Sigmoid colon (tissue), 7 donors: Measurements from ENCODE around the gene SPATA31D1. TPM values are rescaled to one million over a fixed set of nuclear protein-coding genes. Genes with fewer than 3 reads are reported as not detected.

Source experiments
- DNase-seq: peaks from one replicate; pipeline ENCODE4 v3.0.0-alpha.2; 2019
- H3K27ac ChIP-seq, 4 donors: fragments of 200-600 bp; sonication (generic); one replicate each; pipeline ENCODE4 v1.5.1; 2016 to 2019; ENCODE audit warnings: mild to moderate bottlenecking in 1 of 4
- H3K27me3 ChIP-seq, 3 donors: fragments of 200-600 bp; sonication (generic); one replicate each; pipeline ENCODE4 v1.5.1; 2019; ENCODE audit warnings: mild to moderate bottlenecking in 1 of 3
- H3K36me3 ChIP-seq, 4 donors: fragments of 200-600 bp; sonication (generic); one replicate each; pipeline ENCODE4 v1.5.1; 2016 to 2019
- H3K4me1 ChIP-seq, 4 donors: fragments of 200-600 bp; sonication (generic); one replicate each; pipeline ENCODE4 v1.5.1; 2017 to 2019
- H3K4me3 ChIP-seq, 4 donors: fragments of 200-600 bp; sonication (generic); one replicate each; pipeline ENCODE4 v1.5.1; 2017 to 2019; ENCODE audit warnings: mild to moderate bottlenecking in 2 of 4, moderate library complexity in 1 of 4
- H3K9me3 ChIP-seq, 4 donors: fragments of 200-600 bp in 3 of 4; sonication (generic) in 3 of 4; one replicate each; pipeline versions ENCODE4 v1.5.1 to v1.6.1; 2013 to 2019
- EP300 ChIP-seq, 4 donors: sonication (generic); formaldehyde crosslinking; IDR thresholded peaks; one replicate each; pipeline ENCODE4 v1.6.1; 2017; ENCODE audit warnings: antibody characterized with exemption in 4 of 4
- POLR2A ChIP-seq, 2 donors: fragments of 450-650 bp; IDR thresholded peaks; one replicate each; pipeline ENCODE4 v1.6.1; 2016; ENCODE audit warnings: antibody characterized with exemption in 2 of 2, mild to moderate bottlenecking in 2 of 2, moderate library complexity in 2 of 2
- POLR2AphosphoS5 ChIP-seq, 4 donors: sonication (generic); formaldehyde crosslinking; IDR thresholded peaks; one replicate each; pipeline ENCODE4 v1.6.1; 2017; ENCODE audit warnings: antibody characterized with exemption in 4 of 4
- WGBS, 2 donors: extraction: QIAGEN DNeasy Blood & Tissue Kit; methylation state at CpG; one replicate each; pipeline ENCODE4 v1.1.7; 2013; 5-methylcytosine and 5-hydroxymethylcytosine counted together
- intact Hi-C: fragments of 100-400 bp; cut with DNase I; formaldehyde crosslinking; loops from one replicate; pipeline ENCODE4 v1.15.1; 2023
- polyA plus RNA-seq, 3 donors: library from polyadenylated mRNA; stranded (reverse); fragments of 200-250 nt; gene quantifications; one replicate each; pipeline ENCODE4 v1.2.3, GENCODE V29; 2013
- total RNA-seq, 4 donors: library from RNA; depleted of rRNA; stranded (reverse); fragments of >200 nt; gene quantifications; one replicate each; pipeline ENCODE4 v1.1.0, GENCODE V29; 2016
- TF ChIP-seq, protein P1 (sequence below), 4 experiments: fragments of 450-650 bp in 3 of 4; fragments of 200-600 bp in 1 of 4; IDR thresholded peaks; one replicate each; pipeline ENCODE4 v1.5.1; 2016 to 2019; ENCODE audit warnings: antibody characterized with exemption in 4 of 4, mild to moderate bottlenecking in 3 of 4, moderate library complexity in 2 of 4
- donor health status: healthy with polysubstance abuse.
- donor health status: Bipolar disorder and iron deficiency.
- donor health status: healthy.

SPATA31D1 gene
- total and polyA plus RNA-seq, 7 donors = not detected

DNA sequence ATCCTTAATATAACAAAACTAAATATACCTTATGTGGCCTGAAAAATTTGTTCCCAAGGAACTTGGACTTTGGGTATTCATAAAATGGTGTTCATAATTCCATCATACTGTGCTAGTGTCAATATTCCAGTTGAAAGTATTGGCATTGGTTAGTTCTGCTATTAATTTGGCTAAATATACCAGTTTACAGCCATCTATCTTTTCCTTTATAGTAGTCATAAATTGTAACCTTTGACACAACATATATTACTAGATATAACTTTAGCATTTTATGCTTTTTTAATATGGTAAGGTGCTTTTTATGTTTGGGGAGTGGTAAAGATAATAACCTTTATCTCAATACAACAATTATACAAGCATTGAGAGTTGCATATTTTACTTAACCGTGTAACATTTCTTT lies 23.7 kb downstream of the SPATA31D1 start:
- Histone ChIP-seq H3K4me3 (no peak overlapping the region), H3K27me3 (no peaks in the 10 kb centered on the region), H3K4me1 (peaks cover 0 to 8% (median 0%) of the 10 kb centered on the region in 4 donors), H3K27ac (no peak overlapping the region), H3K36me3 (no peaks in the 10 kb centered on the region), H3K9me3 (peaks cover 0 to 4% (median 1%) of the 10 kb centered on the region in 4 donors)
- no peak for DNase-seq
- TF ChIP-seq POLR2A (IDR thresholded peaks at IDR 0.05) = no peak
- no peak for TF ChIP-seq EP300 (IDR thresholded peaks at IDR 0.05)
- TF ChIP-seq, protein P1, sequence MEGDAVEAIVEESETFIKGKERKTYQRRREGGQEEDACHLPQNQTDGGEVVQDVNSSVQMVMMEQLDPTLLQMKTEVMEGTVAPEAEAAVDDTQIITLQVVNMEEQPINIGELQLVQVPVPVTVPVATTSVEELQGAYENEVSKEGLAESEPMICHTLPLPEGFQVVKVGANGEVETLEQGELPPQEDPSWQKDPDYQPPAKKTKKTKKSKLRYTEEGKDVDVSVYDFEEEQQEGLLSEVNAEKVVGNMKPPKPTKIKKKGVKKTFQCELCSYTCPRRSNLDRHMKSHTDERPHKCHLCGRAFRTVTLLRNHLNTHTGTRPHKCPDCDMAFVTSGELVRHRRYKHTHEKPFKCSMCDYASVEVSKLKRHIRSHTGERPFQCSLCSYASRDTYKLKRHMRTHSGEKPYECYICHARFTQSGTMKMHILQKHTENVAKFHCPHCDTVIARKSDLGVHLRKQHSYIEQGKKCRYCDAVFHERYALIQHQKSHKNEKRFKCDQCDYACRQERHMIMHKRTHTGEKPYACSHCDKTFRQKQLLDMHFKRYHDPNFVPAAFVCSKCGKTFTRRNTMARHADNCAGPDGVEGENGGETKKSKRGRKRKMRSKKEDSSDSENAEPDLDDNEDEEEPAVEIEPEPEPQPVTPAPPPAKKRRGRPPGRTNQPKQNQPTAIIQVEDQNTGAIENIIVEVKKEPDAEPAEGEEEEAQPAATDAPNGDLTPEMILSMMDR (IDR thresholded peaks at IDR 0.05) = no peak
- no peak for TF ChIP-seq POLR2AphosphoS5 (IDR thresholded peaks at IDR 0.05)
- intact Hi-C loops = no loop called here
- 18 to 65% methylated on average over 1 of the region's 1 CpG for WGBS, 2 donors

DNA sequence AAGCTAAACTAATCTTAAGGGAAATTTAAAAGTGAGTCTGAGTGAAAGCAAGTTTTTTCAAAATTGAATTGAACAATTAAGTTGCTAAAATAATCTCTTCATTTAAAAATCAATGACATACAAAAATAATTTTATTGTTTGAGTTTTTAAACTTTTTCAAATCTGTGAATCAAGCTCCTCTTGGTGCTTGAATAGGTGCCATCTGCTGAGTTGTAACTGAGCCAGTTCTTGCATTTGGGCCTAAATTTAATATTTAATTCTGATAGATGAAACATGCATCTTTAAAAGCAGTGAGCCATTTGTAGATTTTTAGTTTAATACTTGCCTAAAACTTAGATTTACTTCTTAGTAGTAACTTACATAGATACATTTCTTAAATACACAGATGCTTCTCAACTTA lies 31.8 kb downstream of the SPATA31D1 start:
- H3K27me3 ChIP-seq = no peaks in the 10 kb centered on the region
- no peak for DNase-seq
- peaks cover 0 to 18% (median 9%) of the 10 kb centered on the region in 4 donors for H3K4me1 ChIP-seq
- H3K27ac ChIP-seq = no peak overlapping the region
- intact Hi-C loops = no loop called here
- H3K36me3 ChIP-seq = no peaks in the 10 kb centered on the region
- H3K4me3 ChIP-seq = no peak overlapping the region
- TF ChIP-seq POLR2A (IDR thresholded peaks at IDR 0.05) = no peak
- no peaks in the 10 kb centered on the region for H3K9me3 ChIP-seq

DNA sequence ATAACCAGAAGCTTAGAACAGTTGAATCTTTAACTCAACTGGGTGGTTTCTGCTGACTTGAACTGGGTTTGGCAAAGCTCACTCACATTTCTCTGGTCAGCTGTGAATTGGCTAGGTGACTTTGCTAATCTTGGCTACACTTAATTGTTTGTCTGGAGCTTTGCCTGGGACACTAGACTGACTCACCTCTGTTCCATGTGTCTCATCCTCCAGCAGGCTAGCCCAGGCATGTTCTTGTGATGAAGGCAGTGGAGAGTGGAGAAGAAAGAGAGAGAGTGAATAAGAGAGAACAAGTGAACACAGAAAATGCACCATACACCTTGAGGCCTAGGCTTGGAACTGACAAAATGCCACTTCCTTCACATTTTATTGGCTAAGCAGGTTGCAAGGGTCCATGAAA lies 32.6 kb downstream of the SPATA31D1 start:
- H3K36me3 ChIP-seq = no peaks in the 10 kb centered on the region
- no peaks in the 10 kb centered on the region for H3K9me3 ChIP-seq
- TF ChIP-seq POLR2AphosphoS5 (IDR thresholded peaks at IDR 0.05) (peak in 2 of 4 donors; percentile 47 to 64), EP300 (IDR thresholded peaks at IDR 0.05) (no peak)
- peak; percentile 82 for DNase-seq
- intact Hi-C loops = no loop called here
- peak overlapping the region; percentile 33 to 55 (median 39) for H3K27ac ChIP-seq
- peaks cover 0 to 18% (median 9%) of the 10 kb centered on the region in 4 donors for H3K4me1 ChIP-seq
- no peak overlapping the region for H3K4me3 ChIP-seq
- H3K27me3 ChIP-seq = no peaks in the 10 kb centered on the region

DNA sequence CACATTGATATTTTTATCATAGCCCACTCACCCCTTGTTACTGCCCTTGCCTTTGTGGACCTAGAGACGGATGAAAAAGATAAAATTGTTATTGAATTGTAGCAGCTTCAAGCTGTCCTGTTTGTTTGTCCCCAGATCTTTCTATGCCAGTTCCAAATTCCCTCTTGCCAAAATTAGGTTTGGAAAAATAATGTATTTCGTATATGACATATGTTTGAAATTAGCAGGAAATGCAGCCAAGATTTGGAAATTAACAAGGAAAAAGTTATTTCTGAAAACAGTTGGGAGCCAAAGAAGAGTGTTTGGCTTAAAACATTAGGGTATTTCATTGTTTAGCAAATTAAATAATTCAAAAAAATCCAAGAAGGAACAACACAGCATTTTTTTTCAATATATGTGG lies 33.5 kb downstream of the SPATA31D1 start:
- TF ChIP-seq EP300 (IDR thresholded peaks at IDR 0.05) (no peak), POLR2A (IDR thresholded peaks at IDR 0.05) (no peak), POLR2AphosphoS5 (IDR thresholded peaks at IDR 0.05) (no peak)
- TF ChIP-seq, protein P1 (IDR thresholded peaks at IDR 0.05) = no peak
- DNase-seq = no peak
- peaks cover 0 to 18% (median 9%) of the 10 kb centered on the region in 4 donors for H3K4me1 ChIP-seq
- H3K27me3 ChIP-seq = no peaks in the 10 kb centered on the region
- 82 to 85% methylated on average over 2 of the region's 2 CpGs for WGBS, 2 donors
- no peaks in the 10 kb centered on the region for H3K9me3 ChIP-seq
- H3K4me3 ChIP-seq = no peak overlapping the region
- H3K27ac ChIP-seq = peak overlapping the region in 3 of 4 donors; percentile 33 to 55 (median 45)
- intact Hi-C loops = no loop called here
- no peaks in the 10 kb centered on the region for H3K36me3 ChIP-seq

DNA sequence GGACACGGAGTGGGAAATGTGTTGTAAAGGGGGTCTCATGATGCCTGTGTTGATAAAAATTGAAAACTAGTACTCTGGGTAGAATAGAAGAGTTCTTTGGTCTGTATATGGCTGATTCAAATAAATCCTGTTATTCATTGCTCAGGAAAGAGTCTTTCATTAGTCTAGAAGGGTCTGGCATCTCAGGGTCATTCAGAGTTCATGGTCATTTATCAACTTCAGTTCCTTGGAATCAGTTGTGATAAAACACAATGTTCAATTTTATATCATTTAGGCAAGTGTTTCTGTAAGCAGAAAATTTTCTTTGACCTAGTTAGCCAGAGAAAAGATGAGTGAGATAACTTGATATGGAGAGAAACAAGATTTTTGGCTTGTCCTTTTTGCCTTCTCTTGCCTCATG lies 36.3 kb downstream of the SPATA31D1 start:
- Histone ChIP-seq H3K4me1 (peaks cover 0 to 18% (median 9%) of the 10 kb centered on the region in 4 donors), H3K4me3 (no peak overlapping the region), H3K27me3 (no peaks in the 10 kb centered on the region), H3K36me3 (no peaks in the 10 kb centered on the region), H3K9me3 (no peaks in the 10 kb centered on the region), H3K27ac (no peak overlapping the region)
- intact Hi-C loops = no loop called here
- no peak for DNase-seq
- 87 to 93% methylated on average over 1 of the region's 1 CpG for WGBS, 2 donors
- TF ChIP-seq POLR2AphosphoS5 (IDR thresholded peaks at IDR 0.05) (peak in 1 of 4 donors; percentile 16), EP300 (IDR thresholded peaks at IDR 0.05) (no peak)

DNA sequence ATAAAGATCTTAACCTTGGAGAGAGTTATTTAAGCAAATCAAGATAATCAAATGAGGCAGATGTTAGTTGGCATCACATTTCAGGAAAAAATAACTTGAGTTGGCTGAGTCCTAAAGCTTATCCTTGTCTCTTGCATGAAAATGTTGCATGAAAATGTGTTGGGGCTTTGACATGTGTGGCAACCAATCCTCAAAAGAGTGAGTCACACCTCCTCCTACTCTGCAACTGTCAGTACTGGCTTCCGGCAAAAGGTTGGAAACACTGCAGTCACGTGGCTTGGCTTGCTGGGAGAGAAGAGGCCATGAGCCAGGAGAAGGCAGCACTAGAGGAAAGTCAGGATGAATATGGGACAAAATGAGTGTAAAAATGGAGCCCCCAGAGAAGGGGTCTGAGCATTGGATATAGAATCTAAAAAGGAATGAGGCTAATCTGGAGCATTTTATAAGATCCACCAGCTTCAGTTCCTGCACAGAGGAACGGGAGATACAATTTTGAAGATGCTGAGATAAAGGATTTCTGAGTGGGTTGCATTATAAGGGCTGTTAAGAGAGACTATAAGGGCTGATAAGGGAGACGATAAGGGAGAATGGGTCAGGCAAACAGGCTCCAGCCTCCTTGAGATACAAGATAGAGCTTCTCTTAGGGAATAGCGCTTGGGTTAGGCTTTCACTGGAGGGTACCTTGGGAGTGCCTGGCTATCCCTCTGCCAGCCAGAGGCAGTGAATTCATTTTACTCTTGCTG lies 43.1 kb downstream of the SPATA31D1 start:
- no peak overlapping the region for H3K27ac ChIP-seq
- no peaks in the 10 kb centered on the region for H3K9me3 ChIP-seq
- H3K36me3 ChIP-seq = no peaks in the 10 kb centered on the region
- peaks cover 0 to 16% (median 8%) of the 10 kb centered on the region in 4 donors for H3K4me1 ChIP-seq
- TF ChIP-seq POLR2AphosphoS5 (IDR thresholded peaks at IDR 0.05) (peak in 1 of 4 donors; percentile 13), EP300 (IDR thresholded peaks at IDR 0.05) (no peak)
- TF ChIP-seq, protein P1 (IDR thresholded peaks at IDR 0.05) = no peak
- no peaks in the 10 kb centered on the region for H3K27me3 ChIP-seq
- peak; percentile 76 for DNase-seq
- no peak overlapping the region for H3K4me3 ChIP-seq
- intact Hi-C loops = no loop called here
- WGBS, 2 donors = 77 to 79% methylated on average over 5 of the region's 5 CpGs
